Keratinocyte (primary cell): ENCODE results near the gene MYPOP.

Source experiments
- EZH2 ChIP-seq: IDR thresholded peaks from one replicate; pipeline ENCODE4 v1.6.1; 2012; ENCODE audit warnings: inconsistent platforms, mild to moderate bottlenecking, low read length, moderate library complexity
- TF ChIP-seq, protein P1 (sequence below), 3 experiments: IDR thresholded peaks in 1 of 3; conservative IDR thresholded peaks in 1 of 3; optimal IDR thresholded peaks in 1 of 3; 2 replicates in 2 of 3; 3 replicates in 1 of 3; pipeline versions ENCODE3 to v1.5.1; 2011; ENCODE audit warnings: low read length in 3 of 3, mild to moderate bottlenecking in 3 of 3, moderate library complexity in 2 of 3, control low read depth in 1 of 3, inconsistent platforms in 1 of 3; ENCODE audit not compliant: insufficient read depth in 2 of 3; ENCODE audit errors: extremely low read depth in 1 of 3

DNA sequence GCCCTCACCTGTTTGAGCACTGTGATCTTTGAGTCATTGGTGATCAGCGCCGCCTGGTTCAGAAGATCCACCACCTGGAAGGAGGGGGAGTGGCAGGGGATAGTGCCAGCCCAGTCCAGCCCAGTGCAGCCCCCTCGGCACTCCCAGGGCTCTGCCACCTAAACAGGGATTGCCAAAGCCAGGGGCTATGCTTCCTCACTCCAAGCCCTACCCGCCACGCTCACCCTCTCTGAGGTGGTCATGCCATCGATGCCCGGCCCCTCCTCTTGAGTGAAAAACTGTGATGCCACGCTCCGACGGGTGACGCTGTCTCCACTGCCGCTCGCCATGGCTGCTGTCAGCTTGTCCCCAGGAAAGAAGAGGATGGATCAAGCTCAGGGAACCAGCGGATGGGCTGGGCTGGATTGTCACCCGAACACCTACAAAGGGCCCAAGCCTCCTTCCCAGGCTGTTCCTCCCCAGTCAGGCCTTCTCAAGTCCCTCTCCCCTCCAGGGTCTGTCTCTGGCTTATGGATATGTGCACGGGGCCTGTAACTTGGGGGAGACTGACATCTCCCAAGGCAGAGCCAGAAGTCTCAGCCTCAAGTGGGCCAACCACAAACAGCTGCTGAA lies 48.1 kb downstream of the MYPOP start:
- TF ChIP-seq, protein P1, sequence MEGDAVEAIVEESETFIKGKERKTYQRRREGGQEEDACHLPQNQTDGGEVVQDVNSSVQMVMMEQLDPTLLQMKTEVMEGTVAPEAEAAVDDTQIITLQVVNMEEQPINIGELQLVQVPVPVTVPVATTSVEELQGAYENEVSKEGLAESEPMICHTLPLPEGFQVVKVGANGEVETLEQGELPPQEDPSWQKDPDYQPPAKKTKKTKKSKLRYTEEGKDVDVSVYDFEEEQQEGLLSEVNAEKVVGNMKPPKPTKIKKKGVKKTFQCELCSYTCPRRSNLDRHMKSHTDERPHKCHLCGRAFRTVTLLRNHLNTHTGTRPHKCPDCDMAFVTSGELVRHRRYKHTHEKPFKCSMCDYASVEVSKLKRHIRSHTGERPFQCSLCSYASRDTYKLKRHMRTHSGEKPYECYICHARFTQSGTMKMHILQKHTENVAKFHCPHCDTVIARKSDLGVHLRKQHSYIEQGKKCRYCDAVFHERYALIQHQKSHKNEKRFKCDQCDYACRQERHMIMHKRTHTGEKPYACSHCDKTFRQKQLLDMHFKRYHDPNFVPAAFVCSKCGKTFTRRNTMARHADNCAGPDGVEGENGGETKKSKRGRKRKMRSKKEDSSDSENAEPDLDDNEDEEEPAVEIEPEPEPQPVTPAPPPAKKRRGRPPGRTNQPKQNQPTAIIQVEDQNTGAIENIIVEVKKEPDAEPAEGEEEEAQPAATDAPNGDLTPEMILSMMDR (optimal IDR thresholded peaks at IDR 0.05 in 1 of 3, IDR thresholded peaks at IDR 0.05 in 1 of 3, conservative IDR thresholded peaks at IDR 0.05 in 1 of 3; ENCODE audit: extremely low read depth in 1 of 3, insufficient read depth in 2 of 3, low read length in 3 of 3), result no peak
- no peak for TF ChIP-seq EZH2
